Osteocyte (in vitro differentiated cells): ENCODE measurements around the gene SCMH1. TPM values are rescaled to one million over a fixed set of nuclear protein-coding genes. Genes with fewer than 3 reads are reported as not detected.
"Not testable (repeated sequence)": the region's sequence is repeated elsewhere in the genome, so short reads cannot be mapped to it uniquely, and the experiment has no call there.

Experiments used
- DNase-seq: peaks from one replicate; pipeline ENCODE4 v3.0.0; 2021; ENCODE audit warnings: mixed read lengths; ENCODE audit not compliant: unreplicated experiment; ENCODE audit errors: extremely low spot score
- H3K27ac Mint-ChIP-seq: one replicate; pipeline ENCODE4 v1.8.0; 2021; ENCODE audit warnings: mild to moderate bottlenecking, mixed read lengths; ENCODE audit not compliant: unreplicated experiment
- H3K27me3 Mint-ChIP-seq: one replicate; pipeline ENCODE4 v1.8.0; 2021; ENCODE audit warnings: mixed read lengths; ENCODE audit not compliant: unreplicated experiment
- H3K36me3 Mint-ChIP-seq: one replicate; pipeline ENCODE4 v1.8.0; 2021; ENCODE audit warnings: mixed read lengths; ENCODE audit not compliant: unreplicated experiment
- H3K4me1 Mint-ChIP-seq: one replicate; pipeline ENCODE4 v1.8.0; 2021; ENCODE audit warnings: mixed read lengths; ENCODE audit not compliant: unreplicated experiment
- H3K4me3 Mint-ChIP-seq: one replicate; pipeline ENCODE4 v1.8.0; 2021; ENCODE audit warnings: mild to moderate bottlenecking, moderate library complexity, mixed read lengths; ENCODE audit not compliant: unreplicated experiment
- H3K9me3 Mint-ChIP-seq: one replicate; pipeline ENCODE4 v1.8.0; 2021; ENCODE audit warnings: mixed read lengths; ENCODE audit not compliant: unreplicated experiment
- CTCF ChIP-seq: fragments of 200-600 bp; sonication (generic); IDR thresholded peaks from 2 replicates; pipeline ENCODE4 v1.5.0; 2021; ENCODE audit warnings: antibody characterized with exemption, mild to moderate bottlenecking, moderate library complexity
- total RNA-seq: library from RNA; stranded (reverse); gene quantifications from 2 replicates; pipeline ENCODE4 v1.2.1, GENCODE V29; 2021

The SCMH1 gene
- total RNA-seq, 1 donor from 2014 or later = 37.5 TPM

- Mint-ChIP-seq H3K9me3 (no peaks in the 10 kb centered on the region), H3K27ac (no peak overlapping the region), H3K27me3 (no peaks in the 10 kb centered on the region), H3K4me3 (no peak overlapping the region), H3K36me3 (peaks cover 2% of the 10 kb centered on the region), H3K4me1 (peaks cover 20% of the 10 kb centered on the region)
- no peak for TF ChIP-seq CTCF
- no peak for DNase-seq
These were observed 6.2 kb downstream of the SCMH1 start for GRCh38 chr1:41235893-41236292.

GRCh38 chr1:41233708-41234107 is 8.4 kb downstream of the SCMH1 start:
- no peak for TF ChIP-seq CTCF
- Mint-ChIP-seq H3K27me3 (no peaks in the 10 kb centered on the region), H3K27ac (no peak overlapping the region), H3K9me3 (no peaks in the 10 kb centered on the region), H3K4me3 (no peak overlapping the region), H3K4me1 (peaks cover 9% of the 10 kb centered on the region), H3K36me3 (peaks cover 5% of the 10 kb centered on the region)
- no peak for DNase-seq

- peaks cover 8% of the 10 kb centered on the region for H3K4me1 Mint-ChIP-seq
- TF ChIP-seq CTCF = no peak
These were observed 9.8 kb downstream of the SCMH1 start for GRCh38 chr1:41232305-41232704.

GRCh38 chr1:41230656-41231055 is 11.4 kb downstream of the SCMH1 start:
- no peak for DNase-seq
- Mint-ChIP-seq H3K27me3 (no peaks in the 10 kb centered on the region), H3K36me3 (peaks cover 5% of the 10 kb centered on the region), H3K9me3 (no peaks in the 10 kb centered on the region), H3K27ac (no peak overlapping the region), H3K4me3 (no peak overlapping the region), H3K4me1 (peaks cover 9% of the 10 kb centered on the region)
- TF ChIP-seq CTCF = no peak

More at GRCh38 chr1:41232305-41232704, 9.8 kb downstream of the SCMH1 start:
- no peak for DNase-seq
- Mint-ChIP-seq H3K27ac (no peak overlapping the region), H3K36me3 (peaks cover 7% of the 10 kb centered on the region), H3K4me3 (no peak overlapping the region), H3K9me3 (no peaks in the 10 kb centered on the region), H3K27me3 (no peaks in the 10 kb centered on the region)

GRCh38 chr1:41229219-41229618 is 12.9 kb downstream of the SCMH1 start:
- H3K36me3 Mint-ChIP-seq, H3K27me3 Mint-ChIP-seq, H3K9me3 Mint-ChIP-seq, H3K4me3 Mint-ChIP-seq, DNase-seq, H3K4me1 Mint-ChIP-seq, H3K27ac Mint-ChIP-seq: not testable (repeated sequence)

- Mint-ChIP-seq H3K27ac (no peak overlapping the region), H3K36me3 (peaks cover 5% of the 10 kb centered on the region), H3K4me1 (peaks cover 10% of the 10 kb centered on the region), H3K4me3 (no peak overlapping the region), H3K27me3 (no peaks in the 10 kb centered on the region), H3K9me3 (no peaks in the 10 kb centered on the region)
- DNase-seq = no peak
- TF ChIP-seq CTCF = no peak
These were observed 15.2 kb downstream of the SCMH1 start for GRCh38 chr1:41226815-41227434.
